Renal pelvis (tissue), 4 donors: Measurements from ENCODE around the gene HCRTR1. TPM values are rescaled to one million over a fixed set of nuclear protein-coding genes. Genes with fewer than 3 reads are reported as not detected.
"Not testable (repeated sequence)": the region's sequence is repeated elsewhere in the genome, so short reads cannot be mapped to it uniquely, and the experiment has no call there.

Experiments used
- DNase-seq: peaks from one replicate; pipeline ENCODE4 v3.0.0-alpha.2; 2013
- polyA plus RNA-seq, 3 donors: library from polyadenylated mRNA; unstranded; fragments of 120-200 nt; gene quantifications; one replicate each; pipeline ENCODE4 v1.2.1, GENCODE V29; 2013; ENCODE audit not compliant: insufficient read length in 3 of 3

Gene HCRTR1
- polyA plus RNA-seq, 3 donors = 0.14 to 0.39 (median 0.31) TPM

DNA sequence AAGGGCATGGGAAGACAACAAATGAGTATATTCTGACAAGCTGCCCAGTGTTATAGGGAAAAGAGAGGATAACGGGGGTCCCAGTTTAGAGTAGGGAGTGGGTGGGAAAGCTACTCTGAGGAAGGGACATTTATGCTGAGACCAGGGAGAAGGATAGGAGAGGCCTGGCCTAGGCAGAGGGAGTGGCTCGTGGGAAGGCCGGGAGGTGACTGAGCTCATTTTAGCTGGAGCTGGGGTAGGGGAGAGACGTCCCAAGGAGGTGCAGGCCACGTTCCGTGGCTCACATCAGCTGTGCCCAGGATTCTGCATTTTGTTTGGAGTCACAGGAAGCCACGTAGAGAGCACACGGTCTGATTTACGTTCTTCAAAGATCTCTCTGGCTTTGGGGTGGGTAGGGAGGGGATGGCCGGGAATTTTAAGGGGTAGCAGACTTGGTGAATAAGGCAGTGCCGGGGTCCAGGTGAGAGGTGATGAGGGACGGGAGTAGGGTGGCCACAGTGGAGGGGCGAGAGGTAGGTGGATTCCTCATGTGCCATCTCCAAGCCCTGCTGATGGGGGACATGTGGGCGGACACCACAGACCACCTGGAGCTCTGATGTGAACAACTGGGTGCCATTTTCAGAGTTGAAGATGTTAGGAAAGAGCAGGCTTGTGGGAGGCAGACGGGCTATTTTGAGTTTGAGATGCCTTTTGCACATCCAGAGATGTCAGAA is 36.4 kb upstream of the HCRTR1 start:
- DNase-seq = no peak

DNA sequence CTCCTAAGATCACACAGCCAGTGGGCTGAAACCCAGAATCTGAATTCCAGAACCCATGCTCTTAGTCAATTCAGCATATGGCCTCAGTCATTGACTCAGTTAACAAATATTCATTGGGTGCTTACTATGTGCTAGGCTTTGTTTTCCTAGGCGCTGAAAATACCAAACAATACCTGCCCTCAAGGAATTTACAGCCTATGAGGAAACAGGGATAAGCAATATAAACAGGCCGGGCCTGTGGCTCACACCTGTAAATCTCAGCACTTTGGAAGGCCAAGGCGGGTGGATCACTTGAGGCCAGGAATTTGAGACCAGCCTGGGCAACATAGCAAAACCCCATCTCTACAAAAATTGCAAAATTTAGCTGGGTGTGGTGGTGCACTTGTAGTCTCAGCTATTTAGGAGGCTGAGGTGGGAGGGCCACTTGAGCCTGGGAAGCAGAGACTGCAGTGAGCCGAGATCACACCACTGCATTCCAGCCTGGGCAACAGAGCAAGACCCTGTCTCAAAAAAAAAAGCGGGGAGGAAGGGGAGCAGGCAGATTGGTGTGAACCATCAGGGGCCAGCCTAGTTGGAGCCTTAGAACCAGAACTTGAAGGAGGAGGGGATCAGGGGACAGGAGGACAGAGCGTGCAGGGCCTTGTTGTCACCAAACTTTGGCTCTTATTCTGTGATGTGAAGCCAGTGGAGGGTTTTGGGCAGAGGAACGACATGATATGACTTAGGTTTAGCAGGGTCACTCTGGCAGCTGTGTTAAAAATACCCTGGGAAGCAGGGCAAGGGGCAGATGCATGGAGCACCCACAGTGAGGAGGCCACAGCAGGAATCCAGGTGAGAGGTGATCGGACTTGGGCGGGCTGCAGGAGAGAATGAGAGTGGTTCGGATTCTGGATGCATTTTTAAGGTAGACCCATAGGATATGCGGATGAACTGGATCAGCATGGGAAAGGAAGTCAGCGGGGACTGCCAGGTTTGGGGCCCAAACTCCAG is 35.4 kb upstream of the HCRTR1 start:
- no peak for DNase-seq

DNA sequence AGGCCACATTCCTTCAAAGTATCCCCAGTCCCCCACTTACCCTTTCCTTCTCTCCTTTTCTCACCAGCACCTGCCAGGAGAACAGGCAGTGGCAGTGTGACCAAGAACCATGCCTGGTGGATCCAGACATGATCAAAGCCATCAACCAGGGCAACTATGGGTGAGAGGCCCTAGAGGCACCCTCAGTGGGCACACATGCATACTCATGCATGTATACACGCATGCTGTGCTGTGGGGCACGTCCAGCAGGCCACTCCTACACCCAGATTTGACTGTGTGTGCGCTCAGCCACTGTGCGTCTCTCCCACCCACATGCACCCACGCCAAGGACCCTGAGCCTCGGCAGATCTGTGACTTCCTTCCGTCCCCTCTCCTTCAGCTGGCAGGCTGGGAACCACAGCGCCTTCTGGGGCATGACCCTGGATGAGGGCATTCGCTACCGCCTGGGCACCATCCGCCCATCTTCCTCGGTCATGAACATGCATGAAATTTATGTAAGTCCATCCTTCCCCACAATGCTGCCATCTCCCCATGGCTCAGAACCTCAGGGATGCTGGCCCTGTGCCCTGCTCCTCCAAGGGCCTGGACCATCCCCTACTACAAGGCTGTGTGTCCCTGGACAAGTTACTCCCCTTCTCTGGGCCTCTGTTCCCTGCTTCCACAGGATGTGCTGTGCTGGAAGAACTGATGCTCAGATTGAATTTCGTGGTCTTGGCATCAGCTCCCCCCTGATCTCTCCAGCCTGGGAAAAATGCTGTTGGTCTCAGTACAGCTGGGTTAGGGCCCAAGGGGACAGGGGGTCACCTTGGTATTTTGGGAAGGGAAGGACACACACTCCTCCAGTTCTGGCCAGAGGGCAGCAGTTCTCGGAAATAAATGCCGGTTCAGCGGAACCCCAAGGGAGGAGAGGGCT is 34.2 kb upstream of the HCRTR1 start:
- DNase-seq = no peak

DNA sequence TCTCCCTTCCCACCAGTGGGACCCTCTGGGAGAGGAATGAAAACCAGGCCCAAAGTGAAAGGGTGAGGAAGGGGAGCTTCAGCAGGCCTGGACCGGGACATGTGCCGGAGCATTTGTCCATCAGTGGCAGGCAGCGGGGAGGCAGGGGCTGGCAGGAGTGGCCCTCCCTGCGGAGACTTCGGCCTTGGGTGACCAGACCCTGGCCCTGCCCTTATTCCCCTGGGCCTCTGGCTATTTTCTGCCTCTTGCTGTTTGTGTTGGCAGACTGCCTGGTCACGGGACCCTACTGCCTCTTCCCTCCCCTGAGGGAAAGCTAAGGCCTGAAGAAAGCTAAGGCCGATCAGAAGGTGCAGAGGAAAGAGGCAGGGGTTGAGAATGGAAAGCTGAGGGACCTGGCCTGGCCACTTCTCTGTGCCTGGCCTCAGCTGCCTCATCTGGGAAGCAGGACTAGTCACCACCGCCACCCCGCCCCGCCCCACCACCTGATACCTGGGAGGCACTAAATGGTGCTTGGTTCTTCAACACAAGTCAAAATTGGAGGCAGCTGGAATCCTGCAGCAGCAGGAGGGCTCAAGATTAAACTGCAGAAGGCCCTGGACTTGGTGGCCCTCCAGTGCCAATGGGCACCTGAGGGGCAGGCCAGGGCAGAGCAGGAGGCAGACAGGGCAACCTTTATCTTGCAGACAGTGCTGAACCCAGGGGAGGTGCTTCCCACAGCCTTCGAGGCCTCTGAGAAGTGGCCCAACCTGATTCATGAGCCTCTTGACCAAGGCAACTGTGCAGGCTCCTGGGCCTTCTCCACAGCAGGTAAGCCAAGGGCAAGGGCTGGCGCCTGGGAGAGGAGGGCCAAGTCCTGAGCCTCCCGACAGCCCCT is 33.3 kb upstream of the HCRTR1 start:
- DNase-seq = peak; percentile 85

DNA sequence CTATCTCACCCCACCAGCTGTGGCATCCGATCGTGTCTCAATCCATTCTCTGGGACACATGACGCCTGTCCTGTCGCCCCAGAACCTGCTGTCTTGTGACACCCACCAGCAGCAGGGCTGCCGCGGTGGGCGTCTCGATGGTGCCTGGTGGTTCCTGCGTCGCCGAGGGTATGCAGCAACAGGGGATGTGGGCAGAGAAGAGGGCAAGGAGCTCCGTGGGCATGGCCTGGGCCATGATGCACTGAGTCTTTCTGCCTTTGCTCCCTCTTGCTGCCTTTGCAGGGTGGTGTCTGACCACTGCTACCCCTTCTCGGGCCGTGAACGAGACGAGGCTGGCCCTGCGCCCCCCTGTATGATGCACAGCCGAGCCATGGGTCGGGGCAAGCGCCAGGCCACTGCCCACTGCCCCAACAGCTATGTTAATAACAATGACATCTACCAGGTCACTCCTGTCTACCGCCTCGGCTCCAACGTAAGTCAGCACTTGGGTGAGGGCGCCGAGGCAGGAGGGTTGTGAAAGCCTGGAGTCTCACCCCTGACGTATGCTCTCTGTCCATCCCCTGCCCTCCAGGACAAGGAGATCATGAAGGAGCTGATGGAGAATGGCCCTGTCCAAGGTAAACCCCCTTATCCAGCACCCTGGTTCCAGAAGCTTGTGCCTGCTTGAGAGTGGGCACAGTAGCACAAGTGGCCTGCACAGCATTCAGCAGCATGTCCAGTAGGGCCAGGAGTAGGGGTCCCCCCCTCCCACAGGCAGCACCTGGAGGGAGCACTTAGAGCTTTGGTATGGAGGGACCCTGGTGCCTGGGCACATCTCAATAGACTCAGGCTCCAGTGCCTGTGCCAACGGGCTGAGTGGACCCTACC is 32.4 kb upstream of the HCRTR1 start:
- no peak for DNase-seq

DNA sequence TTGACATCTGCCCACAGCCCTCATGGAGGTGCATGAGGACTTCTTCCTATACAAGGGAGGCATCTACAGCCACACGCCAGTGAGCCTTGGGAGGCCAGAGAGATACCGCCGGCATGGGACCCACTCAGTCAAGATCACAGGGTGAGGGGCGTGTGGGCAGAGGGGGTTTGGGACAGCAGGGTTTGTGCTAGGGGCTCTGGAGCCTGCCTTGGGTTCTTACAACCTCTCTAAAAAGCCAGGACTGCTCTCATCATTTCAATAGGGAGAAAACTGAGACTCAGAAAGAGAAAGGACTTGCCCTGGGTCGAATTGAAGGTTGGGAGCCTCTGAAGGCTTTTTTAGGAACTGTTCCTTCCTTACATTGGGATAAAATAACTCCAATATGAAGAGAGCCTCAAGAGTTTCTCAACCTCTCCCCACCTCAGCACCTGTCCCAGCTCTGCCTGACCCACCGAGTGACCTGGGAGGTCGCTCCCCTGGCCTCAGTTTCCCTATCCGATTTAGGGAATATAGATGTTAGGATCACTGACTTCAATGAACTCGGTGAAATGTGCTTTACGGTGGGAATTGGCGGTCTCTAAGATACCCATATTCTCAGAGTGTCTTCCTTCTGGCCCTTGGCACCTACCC is 31.6 kb upstream of the HCRTR1 start:
- DNase-seq = no peak

DNA sequence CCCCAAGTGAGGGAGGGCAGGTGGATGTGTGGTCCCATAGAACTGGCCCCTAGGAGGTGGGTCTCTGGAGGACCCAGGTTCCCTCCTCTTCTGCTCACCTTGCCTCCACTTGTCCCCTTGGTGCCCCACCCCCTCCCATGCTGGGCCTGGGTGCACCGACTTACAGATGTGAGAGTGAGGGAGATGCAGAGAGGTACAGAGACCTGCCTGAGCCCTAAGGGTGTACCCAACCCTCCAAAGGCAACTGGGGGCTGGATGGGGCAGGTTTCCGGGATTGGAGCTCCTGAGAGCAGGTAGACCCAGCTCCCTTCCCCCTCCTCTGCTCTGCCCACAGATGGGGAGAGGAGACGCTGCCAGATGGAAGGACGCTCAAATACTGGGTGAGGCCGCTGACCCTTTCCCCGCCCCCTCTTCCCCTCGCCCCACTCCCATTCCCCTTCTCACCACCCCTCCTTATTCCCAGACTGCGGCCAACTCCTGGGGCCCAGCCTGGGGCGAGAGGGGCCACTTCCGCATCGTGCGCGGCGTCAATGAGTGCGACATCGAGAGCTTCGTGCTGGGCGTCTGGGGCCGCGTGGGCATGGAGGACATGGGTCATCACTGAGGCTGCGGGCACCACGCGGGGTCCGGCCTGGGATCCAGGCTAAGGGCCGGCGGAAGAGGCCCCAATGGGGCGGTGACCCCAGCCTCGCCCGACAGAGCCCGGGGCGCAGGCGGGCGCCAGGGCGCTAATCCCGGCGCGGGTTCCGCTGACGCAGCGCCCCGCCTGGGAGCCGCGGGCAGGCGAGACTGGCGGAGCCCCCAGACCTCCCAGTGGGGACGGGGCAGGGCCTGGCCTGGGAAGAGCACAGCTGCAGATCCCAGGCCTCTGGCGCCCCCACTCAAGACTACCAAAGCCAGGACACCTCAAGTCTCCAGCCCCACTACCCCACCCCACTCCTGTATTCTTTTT is 30.8 kb upstream of the HCRTR1 start:
- DNase-seq = no peak

DNA sequence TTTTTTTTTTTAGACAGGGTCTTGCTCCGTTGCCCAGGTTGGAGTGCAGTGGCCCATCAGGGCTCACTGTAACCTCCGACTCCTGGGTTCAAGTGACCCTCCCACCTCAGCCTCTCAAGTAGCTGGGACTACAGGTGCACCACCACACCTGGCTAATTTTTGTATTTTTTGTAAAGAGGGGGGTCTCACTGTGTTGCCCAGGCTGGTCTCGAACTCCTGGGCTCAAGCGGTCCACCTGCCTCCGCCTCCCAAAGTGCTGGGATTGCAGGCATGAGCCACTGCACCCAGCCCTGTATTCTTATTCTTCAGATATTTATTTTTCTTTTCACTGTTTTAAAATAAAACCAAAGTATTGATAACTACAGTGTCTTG is 30.2 kb upstream of the HCRTR1 start:
- not testable (repeated sequence) for DNase-seq

DNA sequence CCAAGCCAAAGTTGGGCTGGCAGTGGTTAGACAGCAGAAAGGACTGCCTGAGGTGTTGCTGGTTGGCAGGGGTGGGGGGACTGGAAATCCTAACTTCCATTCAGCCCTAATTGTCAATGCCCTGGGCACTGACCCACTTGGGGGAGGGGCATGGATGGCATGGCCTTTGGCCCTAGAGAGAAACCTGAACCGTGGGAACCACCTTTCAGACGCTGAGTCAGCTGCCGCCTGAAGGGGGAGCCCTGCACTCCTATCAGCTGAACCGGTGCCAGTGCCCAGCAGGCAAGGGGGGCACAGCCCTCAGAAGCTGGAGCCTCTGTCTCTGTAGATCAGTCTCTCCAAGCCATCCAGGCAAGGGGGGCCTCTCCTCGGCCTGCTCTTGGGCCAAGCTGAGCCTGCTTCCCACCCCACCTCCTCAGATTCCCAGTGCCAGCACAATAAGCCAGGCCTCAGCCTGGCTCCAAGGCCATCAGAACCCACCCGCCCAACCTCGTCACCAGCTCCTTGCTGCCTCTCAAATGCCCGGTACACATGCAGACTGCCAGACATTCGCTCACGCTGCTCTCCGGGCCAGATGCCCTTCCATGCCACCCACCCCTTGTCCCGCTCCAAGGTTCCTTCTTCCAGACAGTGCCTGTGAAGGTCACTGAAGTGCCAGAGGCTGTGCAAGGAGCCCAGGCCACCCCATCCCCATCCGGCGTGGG is 29.6 kb upstream of the HCRTR1 start:
- DNase-seq = no peak

DNA sequence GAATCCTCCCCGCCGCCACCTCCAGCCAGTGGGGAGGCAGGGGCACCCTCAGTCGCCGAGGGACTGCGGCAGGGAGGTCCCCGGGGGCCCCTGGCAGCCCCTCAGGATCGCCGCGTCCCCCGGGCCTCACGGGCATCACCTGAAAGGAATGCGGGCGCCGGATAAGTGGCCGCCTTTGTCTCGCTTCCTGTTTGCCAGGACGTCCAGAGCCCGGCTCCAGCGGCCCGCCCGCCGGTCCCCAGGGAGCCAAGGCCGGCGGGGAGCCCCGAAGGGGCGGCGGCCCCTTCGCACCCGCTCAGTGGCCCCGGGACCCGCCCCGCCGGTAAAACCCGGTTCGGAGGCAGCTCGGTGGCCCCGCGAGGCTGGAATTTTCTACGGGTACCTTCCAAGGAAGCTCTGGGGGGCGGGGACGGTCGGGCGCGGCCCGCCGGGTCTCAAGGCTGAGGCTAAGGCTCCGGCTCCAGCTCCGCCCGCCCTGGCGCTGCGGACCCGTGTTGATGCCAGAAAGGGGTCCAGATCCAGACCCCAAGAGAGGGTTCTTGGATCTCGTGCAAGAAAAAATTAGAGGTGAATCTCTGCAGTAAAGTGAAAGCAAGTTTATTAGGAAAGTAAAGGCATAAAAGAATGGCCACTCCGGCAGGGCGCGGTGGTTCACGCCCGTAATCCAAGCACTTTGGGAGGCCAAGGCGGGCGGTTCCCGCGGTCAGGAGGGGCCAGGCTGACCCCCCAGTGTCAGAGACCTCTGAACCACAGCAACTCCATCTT is 28.6 kb upstream of the HCRTR1 start:
- DNase-seq = no peak

DNA sequence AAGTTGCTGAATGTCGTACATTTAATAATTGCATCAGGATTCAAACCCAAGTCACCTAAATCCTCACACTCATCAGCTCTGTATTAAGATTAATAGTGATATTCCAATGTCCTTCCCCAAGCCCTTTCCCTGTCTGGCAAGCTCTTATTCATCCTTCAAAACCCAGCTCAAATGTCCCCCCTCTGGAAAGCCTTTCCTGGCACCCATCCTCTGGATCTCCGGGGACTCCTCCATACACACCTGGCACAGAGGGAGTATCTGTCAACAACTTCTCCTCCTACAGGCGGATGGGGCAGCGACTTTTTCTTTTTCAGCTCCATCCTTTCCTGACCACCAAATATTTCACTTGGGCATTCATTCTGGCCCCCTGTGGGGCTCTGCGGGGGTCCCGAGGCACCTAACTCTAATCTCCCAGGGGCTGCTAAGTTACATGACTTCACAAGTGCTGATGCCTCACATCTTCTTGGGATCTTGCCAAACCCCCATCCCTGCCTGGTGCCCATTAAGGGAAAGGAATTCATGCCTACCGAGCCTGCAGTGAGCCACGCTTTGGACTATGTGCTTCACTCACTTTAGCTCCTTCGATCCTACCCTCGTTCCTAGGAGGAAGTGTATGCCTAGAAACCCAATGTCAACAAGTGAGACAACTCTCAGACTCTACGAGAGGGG is 25.9 kb upstream of the HCRTR1 start:
- DNase-seq = no peak

DNA sequence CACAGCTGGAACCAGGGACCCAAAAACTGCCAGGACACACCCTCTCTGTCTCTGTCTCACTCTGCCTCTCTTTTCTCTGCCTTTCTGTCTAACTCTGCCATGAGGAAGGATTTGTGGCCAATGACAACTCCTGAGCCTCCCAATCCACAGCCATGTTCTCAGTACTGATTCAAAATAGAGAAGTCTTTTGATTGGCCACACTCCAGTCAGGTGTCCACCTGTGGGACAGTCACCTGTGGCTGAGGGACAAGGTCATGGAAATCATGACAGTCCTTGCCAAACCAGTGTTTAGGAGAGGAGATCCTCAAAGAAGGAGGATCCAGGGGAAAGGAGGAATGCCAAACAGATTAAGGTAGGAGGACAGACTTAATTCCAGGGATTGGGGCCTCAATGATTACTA is 25.4 kb upstream of the HCRTR1 start:
- no peak for DNase-seq

DNA sequence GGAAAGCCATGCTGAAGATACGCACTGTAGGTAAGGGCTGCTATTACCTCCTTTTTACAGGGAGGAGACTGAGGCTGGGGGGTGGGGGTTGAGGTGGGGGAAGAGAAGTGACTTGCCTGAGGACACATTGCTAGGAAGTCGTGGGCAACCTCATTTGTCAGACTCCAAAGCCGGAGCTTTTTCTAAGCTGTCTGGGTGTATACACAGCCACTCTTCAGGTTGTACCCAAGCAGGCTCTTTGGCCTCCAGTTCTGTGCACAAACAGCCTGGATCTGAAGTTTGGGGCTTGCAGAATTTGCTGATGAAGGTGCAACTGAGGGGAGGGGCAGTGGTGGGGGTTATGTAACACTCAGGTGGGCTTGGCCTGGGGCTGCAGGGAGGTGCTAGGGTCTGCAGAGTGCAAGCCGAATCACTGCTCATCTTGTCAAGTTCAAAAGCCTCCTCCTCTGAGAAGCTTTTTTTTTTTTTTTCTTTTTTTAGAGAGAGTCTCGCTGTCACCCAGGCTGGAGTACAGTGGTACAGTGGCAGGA is 24.3 kb upstream of the HCRTR1 start:
- no peak for DNase-seq

DNA sequence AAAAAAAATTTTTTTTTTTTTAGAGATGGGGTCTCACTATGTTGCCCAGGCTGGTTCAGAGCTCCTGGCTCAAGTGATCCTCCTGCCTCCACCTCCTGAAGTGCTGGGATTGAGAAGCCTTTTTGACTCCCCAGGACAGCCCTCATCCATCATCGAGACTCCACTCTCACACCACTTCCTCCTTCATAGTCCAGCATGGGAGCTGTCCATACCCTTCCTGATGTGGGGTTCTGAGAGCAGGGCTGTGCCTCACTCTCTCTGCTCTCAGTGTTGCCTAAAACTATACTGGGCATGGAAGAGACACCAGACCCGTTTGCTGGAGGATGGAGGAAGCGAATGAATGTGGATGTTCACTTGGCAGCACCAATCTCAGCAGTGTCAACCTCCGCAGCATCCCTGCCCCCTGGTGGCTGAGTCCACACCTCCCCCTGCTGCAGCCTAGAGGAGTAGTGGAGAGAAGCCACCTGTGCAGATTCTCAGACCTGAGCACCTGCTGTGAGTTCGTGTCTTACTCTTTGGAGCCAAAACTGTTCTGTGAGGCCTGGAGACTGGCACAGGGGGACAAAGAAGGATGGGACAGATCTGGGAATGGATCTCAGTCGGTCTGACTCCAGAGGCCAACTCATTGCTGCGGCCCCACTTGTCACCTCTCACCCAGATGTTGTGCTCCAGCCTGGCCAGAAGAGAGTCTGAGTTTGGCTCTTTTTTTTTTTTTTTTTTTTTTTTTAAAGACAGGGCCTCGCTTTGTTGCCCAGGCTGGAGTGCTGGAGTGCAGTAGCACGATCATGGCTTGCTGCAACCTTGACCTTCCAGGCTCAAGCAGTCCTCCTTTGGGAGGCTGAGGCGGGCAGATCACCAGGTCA is 23.5 kb upstream of the HCRTR1 start:
- DNase-seq = no peak
